Muscle layer of colon (tissue), 2 donors: ENCODE results near the gene DSTYK.

Source experiments
- H3K27ac ChIP-seq: one replicate; pipeline ENCODE4 v1.7.0; 2013; ENCODE audit warnings: low read depth, mild to moderate bottlenecking, low read length, moderate library complexity
- H3K27me3 ChIP-seq, 2 donors: one replicate each; pipeline ENCODE4 v1.7.0; 2013; ENCODE audit warnings: low read length in 2 of 2, mild to moderate bottlenecking in 2 of 2; ENCODE audit not compliant: insufficient read depth in 2 of 2, control insufficient read depth in 1 of 2
- H3K36me3 ChIP-seq: one replicate; pipeline ENCODE4 v1.7.0; 2013; ENCODE audit warnings: mild to moderate bottlenecking, low read length; ENCODE audit not compliant: insufficient read depth
- H3K4me1 ChIP-seq: one replicate; pipeline ENCODE4 v1.7.0; 2013; ENCODE audit warnings: mild to moderate bottlenecking, low read length; ENCODE audit not compliant: insufficient read depth
- H3K4me3 ChIP-seq, 2 donors: one replicate each; pipeline ENCODE4 v1.7.0; 2013; ENCODE audit warnings: low read length in 2 of 2, low read depth in 1 of 2, mild to moderate bottlenecking in 1 of 2, moderate library complexity in 1 of 2
- H3K9ac ChIP-seq: one replicate; pipeline ENCODE4 v1.7.0; 2013; ENCODE audit warnings: low read length
- H3K9me3 ChIP-seq: one replicate; pipeline ENCODE4 v1.7.0; 2013; ENCODE audit warnings: mild to moderate bottlenecking, low read length
- donor health status: abdominal sarcoma.
- donor health status: Adenocarcinoma of cecum.

DSTYK gene

GRCh38 chr1:205208811-205209210 lies 2.7 kb downstream of the DSTYK start:
- Histone ChIP-seq H3K36me3 (no peaks in the 10 kb centered on the region), H3K4me1 (peaks cover 29% of the 10 kb centered on the region), H3K27me3 (no peaks in the 10 kb centered on the region), H3K9ac (no peak overlapping the region), H3K9me3 (no peaks in the 10 kb centered on the region), H3K27ac (no peak overlapping the region), H3K4me3 (no peak overlapping the region)

- Histone ChIP-seq H3K4me1 (peaks cover 18% of the 10 kb centered on the region), H3K36me3 (no peaks in the 10 kb centered on the region), H3K27me3 (no peaks in the 10 kb centered on the region), H3K4me3 (no peak overlapping the region), H3K27ac (no peak overlapping the region), H3K9ac (no peak overlapping the region), H3K9me3 (no peaks in the 10 kb centered on the region)
Observed at GRCh38 chr1:205205055-205205454, 6.4 kb downstream of the DSTYK start.

DNA sequence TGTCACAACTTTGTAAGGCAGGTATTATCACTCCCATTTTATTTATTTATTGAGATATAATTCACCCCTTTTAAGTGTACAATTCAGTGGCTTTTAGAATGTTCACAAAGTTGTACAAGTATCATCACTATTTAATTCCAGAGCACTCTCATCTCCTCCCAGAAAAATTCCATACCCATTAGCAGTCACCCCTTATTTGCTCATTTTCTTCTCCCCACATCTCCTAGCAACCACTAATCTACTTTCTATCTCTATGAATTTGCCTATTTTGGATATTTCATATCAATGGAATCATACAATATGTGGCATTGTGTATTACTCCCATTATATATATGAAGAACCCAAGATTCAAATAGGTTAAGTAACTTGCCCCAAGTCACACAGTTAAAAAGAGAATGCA lies 7.0 kb downstream of the DSTYK start:
- H3K9me3 ChIP-seq, result no peaks in the 10 kb centered on the region
- no peak overlapping the region for H3K9ac ChIP-seq
- no peaks in the 10 kb centered on the region for H3K36me3 ChIP-seq
- H3K27me3 ChIP-seq, result no peaks in the 10 kb centered on the region
- H3K4me1 ChIP-seq, result peaks cover 15% of the 10 kb centered on the region
- no peak overlapping the region for H3K27ac ChIP-seq
- no peak overlapping the region for H3K4me3 ChIP-seq

DNA sequence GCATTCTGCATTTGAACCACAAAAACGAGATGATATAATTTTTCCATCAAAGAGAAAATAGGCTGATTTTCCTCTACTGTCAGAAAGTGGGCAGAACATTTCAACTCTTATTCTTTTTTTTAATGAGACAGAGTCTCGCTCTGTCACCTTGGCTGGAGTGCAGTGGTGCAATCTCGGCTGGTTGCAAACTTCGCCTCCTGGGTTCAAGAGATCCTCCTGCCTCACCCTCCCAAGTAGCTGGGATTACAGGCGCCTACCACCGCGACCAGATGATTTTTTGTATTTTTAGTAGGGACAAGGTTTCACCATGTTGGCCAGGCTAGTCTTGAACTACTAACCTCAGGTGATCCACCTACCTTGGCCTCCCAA lies 11.6 kb downstream of the DSTYK start:
- Histone ChIP-seq H3K4me3 (no peak overlapping the region), H3K27me3 (no peaks in the 10 kb centered on the region), H3K36me3 (no peaks in the 10 kb centered on the region), H3K9me3 (no peaks in the 10 kb centered on the region), H3K4me1 (peaks cover 11% of the 10 kb centered on the region), H3K27ac (no peak overlapping the region), H3K9ac (no peak overlapping the region)

DNA sequence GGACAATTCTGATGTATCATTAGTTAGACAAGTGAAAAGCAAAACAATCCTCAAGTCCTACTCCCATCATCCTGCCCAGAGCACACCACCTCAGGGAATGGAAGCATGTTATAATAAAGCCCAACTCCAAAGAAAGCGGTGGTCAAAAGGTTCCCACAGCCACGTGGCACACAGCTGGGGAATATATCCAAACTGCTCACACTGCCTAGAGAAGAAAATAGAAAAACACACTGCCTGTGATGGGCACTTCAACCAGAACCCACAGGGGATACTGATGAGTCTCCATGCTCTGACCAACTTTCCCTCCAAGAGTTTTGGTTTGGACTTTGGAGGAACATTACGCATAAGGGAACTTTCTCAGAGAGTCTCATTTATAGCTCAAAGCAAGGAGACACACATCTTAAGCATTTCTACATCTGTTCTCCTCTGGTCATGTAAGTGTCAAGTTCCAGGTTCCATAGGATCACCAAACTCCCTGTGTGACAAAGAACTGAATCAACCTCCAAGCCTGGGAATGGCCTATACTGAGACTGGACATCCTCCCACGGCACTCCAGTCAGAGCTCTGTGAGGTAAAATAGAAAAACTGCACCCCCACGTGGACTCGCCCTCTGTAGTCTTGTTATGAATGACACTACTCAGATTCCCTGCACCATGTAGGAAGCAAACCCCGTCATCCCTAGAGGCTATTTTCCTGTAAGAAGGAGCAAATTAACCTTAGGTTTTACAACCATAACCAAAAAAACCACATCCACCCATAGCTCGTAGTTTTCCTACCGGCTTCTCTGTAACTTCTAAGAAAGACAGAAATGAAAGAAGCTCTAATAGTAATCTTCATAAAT lies 12.2 kb downstream of the DSTYK start:
- no peak overlapping the region for H3K4me3 ChIP-seq
- no peaks in the 10 kb centered on the region for H3K9me3 ChIP-seq
- H3K27ac ChIP-seq, result no peak overlapping the region
- H3K4me1 ChIP-seq, result peaks cover 5% of the 10 kb centered on the region
- H3K27me3 ChIP-seq, result no peaks in the 10 kb centered on the region
- no peak overlapping the region for H3K9ac ChIP-seq
- no peaks in the 10 kb centered on the region for H3K36me3 ChIP-seq

DNA sequence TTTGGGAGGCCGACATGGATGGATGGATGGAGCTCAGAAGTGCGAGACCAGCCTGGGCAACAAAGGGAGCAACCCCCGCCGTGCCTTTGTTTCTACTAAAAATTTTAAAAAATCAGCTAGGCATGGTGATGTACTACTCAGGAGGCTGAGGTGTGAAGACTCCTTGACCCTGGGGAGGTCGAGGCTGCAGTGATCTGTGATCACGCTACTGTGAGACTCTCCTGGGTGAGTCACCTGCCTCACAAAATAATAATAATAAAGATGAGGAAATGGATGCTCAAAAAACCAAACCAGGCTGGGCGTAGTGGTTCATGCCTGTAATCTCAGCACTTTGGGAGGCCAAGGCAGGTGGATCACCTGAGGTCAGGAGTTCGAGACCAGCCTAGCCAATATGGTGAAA lies 19.2 kb downstream of the DSTYK start:
- Histone ChIP-seq H3K9me3 (no peaks in the 10 kb centered on the region), H3K4me3 (no peak overlapping the region), H3K36me3 (no peaks in the 10 kb centered on the region), H3K27ac (no peak overlapping the region), H3K4me1 (peaks cover 22% of the 10 kb centered on the region), H3K9ac (no peak overlapping the region), H3K27me3 (no peaks in the 10 kb centered on the region)

GRCh38 chr1:205191622-205192021 lies 19.9 kb downstream of the DSTYK start:
- H3K4me1 ChIP-seq, result peaks cover 22% of the 10 kb centered on the region
- no peak overlapping the region for H3K4me3 ChIP-seq
- no peaks in the 10 kb centered on the region for H3K27me3 ChIP-seq
- no peaks in the 10 kb centered on the region for H3K36me3 ChIP-seq
- H3K9ac ChIP-seq, result no peak overlapping the region
- H3K27ac ChIP-seq, result no peak overlapping the region
- no peaks in the 10 kb centered on the region for H3K9me3 ChIP-seq

DNA sequence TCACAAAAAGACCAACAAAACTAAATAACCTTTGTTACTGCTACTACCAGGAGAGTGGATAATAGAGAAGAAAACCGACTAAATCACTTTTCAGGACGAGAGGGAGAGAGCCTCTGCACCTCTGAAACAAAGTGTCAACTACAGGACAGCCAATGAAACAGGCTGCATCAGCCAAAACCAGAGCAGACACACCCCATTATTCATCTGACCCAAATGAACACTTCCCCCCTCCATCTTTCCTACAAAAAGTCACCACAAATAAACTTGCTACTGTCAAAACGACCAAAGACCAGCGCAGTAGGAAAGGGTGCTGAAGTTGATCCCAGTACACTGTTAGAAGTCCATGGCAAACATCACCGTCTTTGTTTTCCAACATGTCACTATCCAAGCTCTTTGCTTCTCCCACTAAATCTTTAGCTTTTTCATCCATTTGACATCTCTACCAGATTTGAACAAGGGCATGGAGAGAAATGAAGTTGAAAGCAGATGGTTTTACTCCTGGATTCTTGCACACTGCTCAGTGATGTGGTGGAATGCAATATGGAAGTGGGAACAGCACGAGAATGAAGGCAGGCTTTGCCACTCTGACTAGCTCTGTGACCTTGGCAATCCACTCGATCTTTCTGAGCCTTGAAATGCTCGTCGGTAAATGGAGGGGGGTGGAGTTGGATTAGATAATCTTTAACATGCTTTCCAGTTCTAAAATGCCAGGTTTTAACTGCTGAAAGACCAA lies 20.5 kb downstream of the DSTYK start:
- Histone ChIP-seq H3K9ac (no peak overlapping the region), H3K27ac (no peak overlapping the region), H3K27me3 (no peaks in the 10 kb centered on the region), H3K36me3 (no peaks in the 10 kb centered on the region), H3K4me3 (no peak overlapping the region), H3K9me3 (no peaks in the 10 kb centered on the region), H3K4me1 (peaks cover 22% of the 10 kb centered on the region)

DNA sequence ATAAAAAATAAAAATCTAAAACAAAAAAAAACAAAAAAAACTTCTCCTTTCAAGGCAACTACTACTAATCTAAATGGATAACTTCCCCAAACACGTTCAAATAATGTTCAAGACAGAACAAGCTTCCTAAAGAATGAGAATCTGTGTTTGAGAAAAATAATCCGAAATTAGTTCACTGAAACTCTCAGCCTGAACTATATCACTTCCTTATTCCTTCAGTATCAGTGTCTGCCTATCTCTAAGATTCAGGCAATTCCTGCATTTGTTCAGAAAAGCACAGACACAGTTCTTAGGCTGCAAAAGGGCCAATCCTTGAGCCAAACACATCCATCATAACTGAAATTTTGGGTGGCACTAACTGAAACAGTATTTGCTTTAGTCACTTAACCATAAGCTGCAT lies 22.4 kb downstream of the DSTYK start:
- no peaks in the 10 kb centered on the region for H3K36me3 ChIP-seq
- H3K4me3 ChIP-seq, result no peak overlapping the region
- H3K4me1 ChIP-seq, result peaks cover 23% of the 10 kb centered on the region
- H3K9ac ChIP-seq, result no peak overlapping the region
- H3K9me3 ChIP-seq, result no peaks in the 10 kb centered on the region
- no peak overlapping the region for H3K27ac ChIP-seq
- H3K27me3 ChIP-seq, result no peaks in the 10 kb centered on the region

DNA sequence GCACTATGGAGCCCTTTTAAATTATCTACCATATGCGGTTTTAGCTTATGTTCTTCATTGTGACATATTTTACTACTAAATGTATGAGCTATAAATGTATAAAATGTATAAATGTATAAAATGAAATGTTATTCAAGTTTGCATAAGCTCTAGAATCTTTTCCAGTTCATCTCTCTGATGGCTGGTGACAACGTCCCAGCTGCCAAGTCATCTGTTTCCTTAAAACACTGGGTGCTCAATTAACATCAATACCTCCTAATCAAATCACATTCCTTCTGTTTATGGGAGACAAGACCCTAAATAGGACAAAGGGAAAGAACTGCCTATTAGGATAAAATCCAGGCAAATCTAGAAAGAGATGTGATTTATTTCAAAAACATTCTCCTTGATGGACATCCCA lies 22.9 kb downstream of the DSTYK start:
- Histone ChIP-seq H3K4me1 (peaks cover 29% of the 10 kb centered on the region), H3K4me3 (no peak overlapping the region), H3K9ac (no peak overlapping the region), H3K9me3 (no peaks in the 10 kb centered on the region), H3K36me3 (no peaks in the 10 kb centered on the region), H3K27me3 (no peaks in the 10 kb centered on the region), H3K27ac (no peak overlapping the region)

GRCh38 chr1:205188098-205188497 lies 23.4 kb downstream of the DSTYK start:
- H3K4me1 ChIP-seq, result peaks cover 34% of the 10 kb centered on the region
- H3K4me3 ChIP-seq, result no peak overlapping the region
- H3K36me3 ChIP-seq, result no peaks in the 10 kb centered on the region
- H3K27ac ChIP-seq, result no peak overlapping the region
- no peaks in the 10 kb centered on the region for H3K9me3 ChIP-seq
- H3K9ac ChIP-seq, result no peak overlapping the region
- no peaks in the 10 kb centered on the region for H3K27me3 ChIP-seq

DNA sequence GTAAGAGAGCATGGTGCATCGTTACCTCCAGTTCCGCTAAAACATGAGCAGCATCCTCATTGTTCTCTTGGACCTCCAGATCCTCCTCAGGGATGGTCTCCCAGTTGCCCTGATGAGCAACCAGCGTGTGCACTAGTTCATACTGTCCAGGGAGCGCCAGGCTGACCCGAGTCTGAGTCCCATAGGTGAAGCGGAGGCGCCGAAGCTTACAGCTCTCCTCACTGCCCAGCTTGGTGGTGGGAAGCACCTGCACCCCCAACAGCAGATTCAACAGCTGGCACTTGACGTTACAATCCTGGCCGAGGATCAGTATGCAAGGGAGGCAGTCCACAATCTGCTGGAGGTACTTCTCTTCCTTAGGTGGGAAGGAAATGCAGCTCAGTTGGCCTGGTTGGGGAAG lies 24.1 kb downstream of the DSTYK start:
- Histone ChIP-seq H3K36me3 (no peaks in the 10 kb centered on the region), H3K27ac (no peak overlapping the region), H3K9me3 (no peaks in the 10 kb centered on the region), H3K4me1 (peaks cover 37% of the 10 kb centered on the region), H3K9ac (no peak overlapping the region), H3K4me3 (no peak overlapping the region), H3K27me3 (no peaks in the 10 kb centered on the region)
